Fibroblast of mammary gland (primary cell): ENCODE measurements around the gene NDUFB6.
"Not testable (repeated sequence)": the region's sequence is repeated elsewhere in the genome, so short reads cannot be mapped to it uniquely, and the experiment has no call there.

ENCODE experiments used
- DNase-seq: peaks from one replicate; pipeline ENCODE4 v3.0.0-alpha.2; 2010; ENCODE audit warnings: low read depth
- H3K4me3 ChIP-seq: 2 replicates; pipeline ENCODE4 v1.5.1; 2011; ENCODE audit warnings: low read depth, mild to moderate bottlenecking, low read length, moderate library complexity; ENCODE audit not compliant: control insufficient read depth
- CTCF ChIP-seq: conservative IDR thresholded peaks from 2 replicates; pipeline ENCODE4 v1.5.1; 2011; ENCODE audit warnings: low read depth, low read length, inconsistent platforms; ENCODE audit not compliant: control insufficient read depth, insufficient read depth

Gene NDUFB6

GRCh38 chr9:32554107-32554506 is 18.9 kb downstream of the NDUFB6 start:
- TF ChIP-seq CTCF: no peak
- peak; percentile 43 for DNase-seq
- no peak overlapping the region for H3K4me3 ChIP-seq

GRCh38 chr9:32552172-32552872 is 20.6 kb downstream of the NDUFB6 start, which contains the start of the genes SMIM27 and TOPORS:
Gene SMIM27 (plus strand): TSS chr9:32552327. CDS start chr9:32552435, 108 bp downstream.
Gene TOPORS (minus strand): TSS chr9:32552586. CDS start chr9:32552436, 150 bp downstream.
- no peak for TF ChIP-seq CTCF
- DNase-seq: peak; percentile 87
- H3K4me3 ChIP-seq: peak within 1 kb of the TSS; percentile 75

GRCh38 chr9:32551276-32552051 is 21.5 kb downstream of the NDUFB6 start:
- H3K4me3 ChIP-seq: peak overlapping the region; percentile 75
- TF ChIP-seq CTCF: no peak
- DNase-seq: peak; percentile 45

- TF ChIP-seq CTCF: no peak
- H3K4me3 ChIP-seq: peak overlapping the region; percentile 75
- DNase-seq: peak; percentile 83
These were observed 22.2 kb downstream of the NDUFB6 start for GRCh38 chr9:32550562-32551275.

- no peak for TF ChIP-seq CTCF
- peak; percentile 34 for DNase-seq
These were observed 22.8 kb downstream of the NDUFB6 start for GRCh38 chr9:32550150-32550561.

GRCh38 chr9:32548213-32548612 is 24.7 kb downstream of the NDUFB6 start:
- not testable (repeated sequence) for H3K4me3 ChIP-seq

More at GRCh38 chr9:32550150-32550561, 22.8 kb downstream of the NDUFB6 start:
- H3K4me3 ChIP-seq: peak overlapping the region; percentile 75

More at GRCh38 chr9:32548213-32548612, 24.7 kb downstream of the NDUFB6 start:
- not testable (repeated sequence) for DNase-seq
